GM12878 (cell line): ENCODE data around the gene TBPL2. TPM values are rescaled to one million over a fixed set of nuclear protein-coding genes. Genes with fewer than 3 reads are reported as not detected.

ENCODE experiments used
- ATAC-seq: fragments of 200-7000 bp; cut with Tn5 transposase; 3 replicates; pipeline ENCODE4 v1.9.1; 2020; ENCODE audit warnings: mild to moderate bottlenecking, moderate library complexity
- BruUV-seq: library from RNA; stranded (reverse); fragments of 400-500 nt; replicated peaks from 2 replicates; lab custom pipeline; 2021; lab: Mats Ljungman, UMichigan
- CTCF ChIA-PET: fragments of 300-600 bp; sonication (Branson Sonifier 250); formaldehyde crosslinking; extraction: SDS; loops from one replicate; lab custom pipeline; 2021; ENCODE audit warnings: inconsistent platforms; lab: Yijun Ruan, JAX
- POLR2A ChIA-PET: fragments of 350-600 bp; formaldehyde crosslinking; extraction: SDS; loops from one replicate; lab custom pipeline; 2021; ENCODE audit warnings: inconsistent platforms; lab: Charles Lee
- RAD21 ChIA-PET: fragments of 300-600 bp; sonication (Branson Sonifier 250); formaldehyde crosslinking; loops from one replicate; lab custom pipeline; 2023; ENCODE audit warnings: antibody characterized with exemption; ENCODE audit not compliant: unreplicated experiment; lab: Charles Lee
- SMC1A ChIA-PET: fragments of 300-600 bp; sonication (Branson Sonifier 250); formaldehyde crosslinking; loops from one replicate; lab custom pipeline; 2023; ENCODE audit not compliant: unreplicated experiment, uncharacterized antibody; lab: Charles Lee
- DNase-seq: peaks from one replicate; pipeline ENCODE4 v3.0.0-alpha.2; 2011; ENCODE audit warnings: low read depth, low spot score
- FAIRE-seq: peaks from 3 replicates; lab custom pipeline; 2011; peaks lifted over from hg19 to GRCh38; lab: Jason Lieb, UNC
- H2AFZ ChIP-seq: 2 replicates; pipeline ENCODE4 v1.6.0; 2011; ENCODE audit warnings: low read depth, low read length, control low read depth; ENCODE audit not compliant: control insufficient read depth
- H3K27ac ChIP-seq: 2 replicates; pipeline ENCODE4 v1.5.1; 2011; ENCODE audit warnings: control low read depth; ENCODE audit not compliant: control insufficient read depth, insufficient read depth
- H3K27me3 ChIP-seq, 2 experiments: replicated peaks in 1 of 2; 2 replicates each; pipeline versions ENCODE4 v1.6.0 to v1.6.1; 2011; ENCODE audit warnings: low read length in 1 of 2; ENCODE audit not compliant: control insufficient read depth in 2 of 2, insufficient read depth in 2 of 2
- H3K36me3 ChIP-seq, 2 experiments: 2 replicates each; pipeline ENCODE4 v1.5.1; 2011; ENCODE audit warnings: low read length in 1 of 2; ENCODE audit not compliant: control insufficient read depth in 2 of 2, insufficient read depth in 2 of 2
- H3K4me1 ChIP-seq: 2 replicates; pipeline ENCODE4 v1.6.1; 2011; ENCODE audit warnings: mild to moderate bottlenecking, low read length, moderate library complexity, mixed read lengths; ENCODE audit not compliant: control insufficient read depth, insufficient read depth
- H3K4me2 ChIP-seq: 2 replicates; pipeline ENCODE4 v1.6.0; 2011; ENCODE audit warnings: control low read depth; ENCODE audit not compliant: control insufficient read depth, insufficient read depth
- H3K4me3 ChIP-seq: fragments of 200-600 bp; sonication (generic); 2 replicates; pipeline ENCODE4 v1.5.1; 2016
- H3K79me2 ChIP-seq: 2 replicates; pipeline ENCODE4 v1.6.0; 2011; ENCODE audit warnings: low read length; ENCODE audit not compliant: control insufficient read depth, insufficient read depth
- H3K9ac ChIP-seq: 2 replicates; pipeline ENCODE4 v1.8.0; 2011; ENCODE audit warnings: low read length, control low read depth, mixed read lengths; ENCODE audit not compliant: control insufficient read depth, insufficient read depth
- H3K9me3 ChIP-seq: replicated peaks from 3 replicates; pipeline ENCODE4 v1.5.1; 2011; ENCODE audit warnings: mild to moderate bottlenecking, low read length; ENCODE audit not compliant: control insufficient read depth, insufficient read depth
- H4K20me1 ChIP-seq: 2 replicates; pipeline ENCODE4 v1.6.0; 2011; ENCODE audit not compliant: control insufficient read depth, insufficient read depth
- ATF7 ChIP-seq: fragments of 450-650 bp; IDR thresholded peaks from 2 replicates; pipeline ENCODE4 v1.6.1; 2016; ENCODE audit warnings: low read depth, mild to moderate bottlenecking
- BCL11A ChIP-seq: IDR thresholded peaks from 2 replicates; pipeline ENCODE4 v1.6.1; 2011; ENCODE audit warnings: low read depth, low read length
- BRCA1 ChIP-seq: IDR thresholded peaks from 2 replicates; pipeline ENCODE4 v1.6.1; 2011; ENCODE audit warnings: low read depth, low read length, improper control_type of control experiment
- CHD2 ChIP-seq: IDR thresholded peaks from 2 replicates; pipeline ENCODE4 v1.6.1; 2011; ENCODE audit warnings: low read depth, low read length, improper control_type of control experiment, borderline replicate concordance
- ETV6 ChIP-seq, 2 experiments: fragments of 450-650 bp in 1 of 2; IDR thresholded peaks in 1 of 2; conservative IDR thresholded peaks in 1 of 2; 2 replicates each; pipeline ENCODE4 v1.6.1; 2014; ENCODE audit warnings: antibody characterized with exemption in 1 of 2, borderline replicate concordance in 1 of 2, low read depth in 1 of 2, mild to moderate bottlenecking in 1 of 2, moderate library complexity in 1 of 2
- FOS ChIP-seq: IDR thresholded peaks from 3 replicates; pipeline ENCODE4 v1.6.1; 2011; ENCODE audit warnings: borderline replicate concordance; ENCODE audit not compliant: insufficient read length; ENCODE audit errors: extremely low read depth
- IKZF1 ChIP-seq: fragments of 450-650 bp; conservative IDR thresholded peaks from 2 replicates; pipeline ENCODE4 v1.6.1; 2017; ENCODE audit warnings: antibody characterized with exemption, mild to moderate bottlenecking
- KLF5 ChIP-seq: fragments of 450-650 bp; IDR thresholded peaks from 2 replicates; pipeline ENCODE4 v1.6.1; 2014; ENCODE audit warnings: mild to moderate bottlenecking; ENCODE audit not compliant: partially characterized antibody
- NBN ChIP-seq: fragments of 450-650 bp; IDR thresholded peaks from 2 replicates; pipeline ENCODE4 v1.6.1; 2016
- NFYB ChIP-seq: IDR thresholded peaks from 2 replicates; pipeline ENCODE4 v1.6.1; 2011; ENCODE audit warnings: low read depth, mild to moderate bottlenecking, low read length, improper control_type of control experiment, moderate library complexity; ENCODE audit not compliant: insufficient read depth
- NKRF ChIP-seq: fragments of 450-650 bp; conservative IDR thresholded peaks from 2 replicates; pipeline ENCODE4 v1.6.1; 2017; ENCODE audit warnings: mild to moderate bottlenecking, moderate library complexity
- NR2F1 ChIP-seq: fragments of 450-650 bp; conservative IDR thresholded peaks from 2 replicates; pipeline ENCODE4 v1.6.1; 2017; ENCODE audit warnings: mild to moderate bottlenecking
- NRF1 ChIP-seq: conservative IDR thresholded peaks from 2 replicates; pipeline ENCODE4 v1.6.1; 2011; ENCODE audit warnings: mild to moderate bottlenecking, low read depth, low read length, improper control_type of control experiment
- SUZ12 ChIP-seq: fragments of 200-600 bp; sonication (generic); IDR thresholded peaks from one replicate; pipeline ENCODE4 v1.6.1; 2018; ENCODE audit warnings: antibody characterized with exemption, mild to moderate bottlenecking; ENCODE audit not compliant: unreplicated experiment
- WRNIP1 ChIP-seq: IDR thresholded peaks from 2 replicates; pipeline ENCODE4 v1.6.1; 2011; ENCODE audit warnings: low read depth, low read length, improper control_type of control experiment, borderline replicate concordance
- ZBTB33 ChIP-seq: fragments of 450-650 bp; IDR thresholded peaks from 2 replicates; pipeline ENCODE4 v1.6.1; 2017; ENCODE audit warnings: mild to moderate bottlenecking
- ZBTB40 ChIP-seq: fragments of 450-650 bp; IDR thresholded peaks from 2 replicates; pipeline ENCODE4 v1.6.1; 2016; ENCODE audit warnings: mild to moderate bottlenecking, moderate library complexity, borderline replicate concordance
- WGBS: methylation state at CpG from one replicate; pipeline ENCODE4 v1.1.6; 2016; ENCODE audit warnings: low lambda C conversion rate; ENCODE audit not compliant: insufficient replicate concordance, insufficient coverage; ENCODE audit errors: missing lambda C conversion rate; 5-methylcytosine and 5-hydroxymethylcytosine counted together
- in situ Hi-C: fragments of 300-500 bp; cut with MboI; formaldehyde crosslinking; loops from 9 replicates; pipeline ENCODE4 v1.14.3; 2018; ENCODE audit warnings: mixed read lengths
- intact Hi-C: fragments of 100-400 bp; cut with micrococcal nuclease; formaldehyde crosslinking; loops from one replicate; pipeline ENCODE4 v1.14.2; 2022; ENCODE audit not compliant: unreplicated experiment
- polyA plus RNA-seq, 11 experiments: library from polyadenylated mRNA; depleted of rRNA in 4 of 11; unstranded in 6 of 11; stranded (reverse) in 5 of 11; fragments of >200 nt; fragmentation: Nextera tagmentation in 4 of 11; fragmentation: Illumina TruSeq in 1 of 11; extraction: Ambion mirVana in 4 of 11; extraction: Trizol in 1 of 11; gene quantifications; 1 replicate in 1 of 11; 2 replicates in 10 of 11; pipeline versions ENCODE4 v1.2.1 to v1.2.3, GENCODE V29; 2011 to 2016; ENCODE audit warnings: inconsistent platforms in 2 of 11, missing spikeins in 2 of 11, low read depth in 1 of 11
- total RNA-seq, 4 experiments: library from RNA; depleted of rRNA in 3 of 4; stranded (reverse); fragments of >200 nt in 3 of 4; fragmentation: Illumina TruSeq in 1 of 4; extraction: Trizol in 1 of 4; gene quantifications; 2 replicates each; pipeline versions ENCODE4 v1.2.1 to v1.2.3, GENCODE V29; 2013 to 2021

Gene TBPL2
- total and polyA plus RNA-seq, 10 of the 15 experiments (the other 5 are each of a cell fraction or from before 2014, with no cell fraction given) = 0.41 TPM; not detected in 9

- H3K4me3 ChIP-seq = no peak overlapping the region
- H3K36me3 ChIP-seq = no peaks in the 10 kb centered on the region
- ATAC-seq (no peak), DNase-seq (no peak), FAIRE-seq (no peak)
- no peaks in the 10 kb centered on the region for H3K79me2 ChIP-seq
- BruUV-seq = no TSS peak
- ChIA-PET RAD21 (interaction anchor here (1.5 kb wide), 1 partner anchor 1042 kb away, joined by 4 read pairs; no protein-coding TSS in a partner anchor), POLR2A (interaction anchor here (0.5 to 0.6 kb wide), 3 partner anchors 78 to 1820 kb away, joined by 3 to 7 read pairs (median 5); no protein-coding TSS in a partner anchor), CTCF (interaction anchor here (0.6 to 3.9 kb wide), 13 partner anchors 8 to 1042 kb away, joined by 3 to 31 read pairs (median 4); partner anchors contain the start of gene TBPL2), SMC1A (interaction anchor here (0.9 to 1.5 kb wide), 4 partner anchors 11 to 219 kb away, joined by 3 to 5 read pairs (median 4); no protein-coding TSS in a partner anchor)
- H3K27me3 ChIP-seq = no peaks in the 10 kb centered on the region
- no peak overlapping the region for H3K27ac ChIP-seq
- H3K9me3 ChIP-seq = no peaks in the 10 kb centered on the region
- in situ Hi-C loops = no loop called here
- WGBS = 63% methylated on average over 3 of the region's 3 CpGs
- H3K4me1 ChIP-seq = peaks cover 3% of the 10 kb centered on the region; the same call in 1 of the 2 replicates
- intact Hi-C loops = no loop called here
- no peak overlapping the region for H2AFZ ChIP-seq
- H3K9ac ChIP-seq = no peak overlapping the region
- H4K20me1 ChIP-seq = no peaks in the 10 kb centered on the region
- no peak overlapping the region for H3K4me2 ChIP-seq
- TF ChIP-seq NBN (no peak), NFYB (no peak), ZBTB33 (no peak), NKRF (no peak), BCL11A (no peak), IKZF1 (no peak), ETV6 (conservative IDR thresholded peaks at IDR 0.05 in 1 of 2, IDR thresholded peaks at IDR 0.05 in 1 of 2; ENCODE audit: borderline replicate concordance in 1 of 2, low read depth in 1 of 2) (no peak), SUZ12 (no peak), CHD2 (no peak), ZBTB40 (no peak), NRF1 (no peak), FOS (no peak), WRNIP1 (no peak), NR2F1 (no peak), BRCA1 (no peak), ATF7 (no peak), KLF5 (no peak)
Measured at GRCh38 chr14:55432628-55433027, 7.8 kb downstream of the TBPL2 start.
